ENCODE measurements around the gene SPATC1L.

Gene SPATC1L

GRCh38 chr21:46211786-46212720, 27.8 kb upstream of the SPATC1L start:
- Histone ChIP-seq H3K4me3 (ENCODE audit: low read length) (no peak overlapping the region), H3K27me3 (ENCODE audit: control insufficient read depth, insufficient read depth, low read length) (no peaks in the 10 kb centered on the region), H3K27ac (ENCODE audit: low read depth, low read length) (no peak overlapping the region), H3K36me3 (ENCODE audit: control insufficient read depth, insufficient read depth, low read length) (peaks cover 32% of the 10 kb centered on the region), H3K9ac (ENCODE audit: low read length) (no peak overlapping the region), H3K4me1 (ENCODE audit: control insufficient read depth, insufficient read depth, low read length) (no peaks in the 10 kb centered on the region)

GRCh38 chr21:46211376-46211775, 27.1 kb upstream of the SPATC1L start:
- Histone ChIP-seq H3K9ac (ENCODE audit: low read length) (no peak overlapping the region), H3K36me3 (ENCODE audit: control insufficient read depth, insufficient read depth, low read length) (peaks cover 36% of the 10 kb centered on the region), H3K27ac (ENCODE audit: low read depth, low read length) (no peak overlapping the region)

GRCh38 chr21:46210378-46211136, 26.3 kb upstream of the SPATC1L start:
- Histone ChIP-seq H3K9ac (ENCODE audit: low read length) (no peak overlapping the region), H3K4me3 (ENCODE audit: low read length) (no peak overlapping the region), H3K27me3 (ENCODE audit: control insufficient read depth, insufficient read depth, low read length) (no peaks in the 10 kb centered on the region), H3K27ac (ENCODE audit: low read depth, low read length) (no peak overlapping the region), H3K36me3 (ENCODE audit: control insufficient read depth, insufficient read depth, low read length) (peaks cover 35% of the 10 kb centered on the region), H3K4me1 (ENCODE audit: control insufficient read depth, insufficient read depth, low read length) (no peaks in the 10 kb centered on the region)

More at GRCh38 chr21:46211376-46211775, 27.1 kb upstream of the SPATC1L start:
- no peak overlapping the region for H3K4me3 ChIP-seq (ENCODE audit: low read length)
- H3K4me1 ChIP-seq (ENCODE audit: control insufficient read depth, insufficient read depth, low read length), result no peaks in the 10 kb centered on the region
- no peaks in the 10 kb centered on the region for H3K27me3 ChIP-seq (ENCODE audit: control insufficient read depth, insufficient read depth, low read length)

DNA sequence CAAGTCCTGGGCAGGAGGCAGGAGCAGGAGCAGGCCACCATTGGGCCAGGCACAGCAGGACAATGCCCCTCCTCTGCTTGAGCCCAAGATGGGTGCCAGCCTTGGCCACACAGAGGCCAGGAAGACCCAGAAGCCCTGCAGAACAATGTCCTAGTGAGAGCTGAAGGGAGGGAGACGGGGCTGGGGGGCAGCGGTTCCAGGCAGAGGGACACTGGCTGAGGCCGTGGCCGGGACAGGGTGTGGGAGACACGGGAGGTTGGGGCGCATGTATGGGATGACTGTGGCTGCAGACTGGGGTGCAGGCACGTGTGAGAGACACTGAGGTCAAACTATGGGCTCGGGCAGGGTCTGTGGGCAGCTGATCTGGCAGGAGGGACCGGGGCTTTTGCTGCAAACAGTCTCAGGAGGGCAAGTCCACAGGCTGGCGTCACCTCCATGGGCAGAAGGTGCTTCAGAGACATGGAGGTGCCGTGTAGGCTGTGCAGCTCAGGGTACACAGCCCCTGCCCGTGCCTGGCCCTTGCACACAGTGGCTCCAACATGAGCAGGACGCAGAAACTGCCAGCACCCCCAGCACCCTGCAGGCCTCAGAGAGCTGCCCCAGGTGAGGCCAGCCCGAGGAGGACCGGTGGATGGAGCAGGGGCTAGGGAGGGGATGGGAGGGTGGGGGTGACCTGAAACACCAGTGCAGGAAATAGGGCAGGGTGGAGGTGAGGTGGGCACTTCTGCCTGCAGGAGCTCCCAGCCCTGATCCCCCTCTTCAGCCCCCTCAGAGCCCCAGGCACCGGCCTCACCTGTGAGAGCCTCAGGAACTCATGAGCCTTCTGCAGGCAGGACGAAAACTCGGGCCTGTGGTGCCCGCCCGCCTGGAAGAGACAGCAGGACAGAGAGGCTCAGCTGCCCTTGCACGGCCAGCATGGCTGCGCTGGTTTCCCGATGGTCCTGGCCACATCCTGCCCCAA, 24.8 kb upstream of the SPATC1L start:
- Histone ChIP-seq H3K4me3 (ENCODE audit: low read length) (no peak overlapping the region), H3K27me3 (ENCODE audit: control insufficient read depth, insufficient read depth, low read length) (no peaks in the 10 kb centered on the region), H3K4me1 (ENCODE audit: control insufficient read depth, insufficient read depth, low read length) (no peaks in the 10 kb centered on the region), H3K36me3 (ENCODE audit: control insufficient read depth, insufficient read depth, low read length) (peaks cover 35% of the 10 kb centered on the region), H3K27ac (ENCODE audit: low read depth, low read length) (no peak overlapping the region), H3K9ac (ENCODE audit: low read length) (no peak overlapping the region)

DNA sequence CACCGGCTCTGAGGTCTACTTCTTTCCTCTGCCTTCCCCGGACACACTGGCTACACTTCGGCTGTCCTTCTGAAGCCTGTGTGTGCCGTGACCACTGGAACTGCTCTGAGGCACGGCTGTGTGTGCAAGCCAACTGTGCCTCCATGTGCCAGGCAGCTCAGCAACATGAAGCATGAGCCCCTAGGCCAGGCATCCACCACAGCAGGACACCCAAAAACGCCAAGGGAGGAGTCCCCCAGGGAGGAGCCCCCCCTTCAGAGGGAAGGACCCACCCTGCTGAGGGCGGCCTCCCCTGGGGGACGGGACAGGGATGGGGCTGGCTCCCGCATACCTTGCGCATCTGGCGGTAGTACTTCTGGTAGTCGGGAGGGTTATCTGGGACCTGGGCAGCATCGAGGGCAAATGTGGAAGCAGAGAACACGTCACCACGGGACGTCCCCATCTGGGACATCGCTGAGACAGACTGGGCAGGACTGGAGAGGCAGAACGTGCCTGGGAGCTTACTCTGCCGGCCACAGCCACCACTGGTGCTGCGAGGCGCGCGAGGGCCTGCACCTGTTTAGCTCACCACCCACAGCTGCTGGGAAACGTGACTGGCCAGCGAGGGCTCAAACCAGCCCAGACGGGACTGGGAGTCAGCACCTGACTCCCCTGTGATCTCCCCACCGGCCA, 23.8 kb upstream of the SPATC1L start:
- Histone ChIP-seq H3K4me1 (ENCODE audit: control insufficient read depth, insufficient read depth, low read length) (no peaks in the 10 kb centered on the region), H3K36me3 (ENCODE audit: control insufficient read depth, insufficient read depth, low read length) (peaks cover 31% of the 10 kb centered on the region), H3K4me3 (ENCODE audit: low read length) (no peak overlapping the region), H3K27ac (ENCODE audit: low read depth, low read length) (no peak overlapping the region), H3K9ac (ENCODE audit: low read length) (no peak overlapping the region), H3K27me3 (ENCODE audit: control insufficient read depth, insufficient read depth, low read length) (no peaks in the 10 kb centered on the region)

GRCh38 chr21:46207006-46207919, 23.0 kb upstream of the SPATC1L start:
- no peaks in the 10 kb centered on the region for H3K4me1 ChIP-seq (ENCODE audit: control insufficient read depth, insufficient read depth, low read length)
- H3K4me3 ChIP-seq (ENCODE audit: low read length), result no peak overlapping the region
- no peak overlapping the region for H3K9ac ChIP-seq (ENCODE audit: low read length)
- H3K27ac ChIP-seq (ENCODE audit: low read depth, low read length), result no peak overlapping the region
- no peaks in the 10 kb centered on the region for H3K27me3 ChIP-seq (ENCODE audit: control insufficient read depth, insufficient read depth, low read length)
- peaks cover 25% of the 10 kb centered on the region for H3K36me3 ChIP-seq (ENCODE audit: control insufficient read depth, insufficient read depth, low read length)

DNA sequence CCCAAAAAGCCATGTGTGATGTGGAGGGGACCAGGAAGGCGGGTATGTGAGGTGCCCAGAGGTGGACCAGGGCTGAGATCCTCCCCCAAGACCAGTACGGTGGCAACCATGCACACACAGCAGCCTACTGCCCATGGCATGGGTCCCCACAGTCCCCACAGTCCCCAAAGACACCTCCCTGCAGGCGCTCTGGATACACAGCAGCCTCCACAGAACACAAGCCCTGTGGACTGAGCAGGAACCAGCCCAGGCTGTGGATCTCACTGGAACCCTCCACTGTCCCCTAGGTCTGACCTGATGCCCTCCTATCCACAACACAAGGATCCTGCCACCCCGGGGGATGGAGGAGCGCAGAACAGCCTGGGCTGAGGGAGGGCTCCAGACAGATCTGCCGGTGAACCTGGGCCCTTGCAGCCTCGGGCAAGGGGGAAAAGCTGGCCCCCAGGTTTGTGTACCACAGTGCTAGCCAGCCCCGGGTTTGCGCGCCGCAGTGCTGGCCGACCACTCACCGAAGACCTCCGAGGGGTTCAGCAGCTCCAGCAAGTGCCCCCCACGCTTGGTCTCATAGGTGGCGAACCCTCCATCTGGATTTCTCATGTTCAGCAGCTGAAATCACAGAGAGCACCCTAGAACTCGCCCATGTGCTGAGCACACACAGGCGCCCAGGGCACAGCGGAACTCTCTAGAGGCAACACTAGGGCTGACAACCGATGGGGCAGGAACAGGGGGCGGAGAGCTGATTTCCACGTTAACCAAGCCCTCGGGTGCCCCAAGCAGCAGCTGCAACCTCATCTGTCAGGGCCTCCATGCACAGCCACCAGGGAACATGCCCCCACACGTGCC, 22.1 kb upstream of the SPATC1L start:
- Histone ChIP-seq H3K4me3 (ENCODE audit: low read length) (no peak overlapping the region), H3K9ac (ENCODE audit: low read length) (no peak overlapping the region), H3K27ac (ENCODE audit: low read depth, low read length) (no peak overlapping the region), H3K36me3 (ENCODE audit: control insufficient read depth, insufficient read depth, low read length) (peaks cover 25% of the 10 kb centered on the region), H3K4me1 (ENCODE audit: control insufficient read depth, insufficient read depth, low read length) (no peaks in the 10 kb centered on the region), H3K27me3 (ENCODE audit: control insufficient read depth, insufficient read depth, low read length) (no peaks in the 10 kb centered on the region)

DNA sequence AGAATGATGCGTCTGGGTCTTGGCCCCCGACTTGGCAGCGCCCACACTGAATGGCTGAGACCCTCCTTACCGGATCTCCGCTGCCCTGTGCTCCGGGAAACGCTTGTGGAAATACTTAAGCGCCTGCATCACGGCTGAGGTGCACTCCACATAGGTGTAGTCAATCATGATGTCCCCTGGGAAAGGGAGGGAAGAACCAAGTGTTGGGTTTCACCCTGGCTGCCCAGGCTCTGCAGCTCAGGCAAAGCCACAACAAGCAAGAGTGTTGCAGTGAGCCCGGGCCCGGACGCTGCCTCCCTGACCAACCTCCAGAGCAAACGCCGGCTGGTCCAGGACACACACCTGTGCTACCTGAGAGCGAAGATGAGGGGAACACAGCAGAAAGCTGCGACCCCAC, 21.5 kb upstream of the SPATC1L start:
- H3K36me3 ChIP-seq (ENCODE audit: control insufficient read depth, insufficient read depth, low read length), result peaks cover 25% of the 10 kb centered on the region
- no peak overlapping the region for H3K27ac ChIP-seq (ENCODE audit: low read depth, low read length)
- H3K4me1 ChIP-seq (ENCODE audit: control insufficient read depth, insufficient read depth, low read length), result no peaks in the 10 kb centered on the region

DNA sequence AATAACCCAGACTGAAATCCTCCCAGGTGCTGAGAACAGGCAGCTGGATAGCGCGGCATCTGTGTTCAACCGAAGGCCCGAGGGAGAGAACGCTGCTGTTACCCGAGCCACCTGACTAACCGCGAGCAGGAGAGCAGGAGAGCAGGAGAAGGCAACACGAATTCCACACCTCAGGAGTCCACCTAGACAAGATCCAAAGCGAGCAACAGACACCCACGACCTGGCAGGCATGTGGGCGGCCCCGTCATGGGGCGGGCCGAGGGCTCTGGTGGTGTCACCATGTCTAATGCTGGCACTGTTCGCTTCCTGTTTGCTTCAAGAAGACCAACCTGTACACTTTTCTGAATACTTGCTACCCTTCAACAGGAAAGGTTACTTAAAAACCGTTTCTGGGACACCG, 20.9 kb upstream of the SPATC1L start:
- H3K27ac ChIP-seq (ENCODE audit: low read depth, low read length), result no peak overlapping the region
- H3K27me3 ChIP-seq (ENCODE audit: control insufficient read depth, insufficient read depth, low read length), result no peaks in the 10 kb centered on the region
- H3K4me1 ChIP-seq (ENCODE audit: control insufficient read depth, insufficient read depth, low read length), result no peaks in the 10 kb centered on the region
- H3K4me3 ChIP-seq (ENCODE audit: low read length), result no peak overlapping the region
- H3K36me3 ChIP-seq (ENCODE audit: control insufficient read depth, insufficient read depth, low read length), result peaks cover 25% of the 10 kb centered on the region
- no peak overlapping the region for H3K9ac ChIP-seq (ENCODE audit: low read length)

More for the DNA sequence above, 21.5 kb upstream of the SPATC1L start:
- Histone ChIP-seq H3K9ac (ENCODE audit: low read length) (no peak overlapping the region), H3K27me3 (ENCODE audit: control insufficient read depth, insufficient read depth, low read length) (no peaks in the 10 kb centered on the region), H3K4me3 (ENCODE audit: low read length) (no peak overlapping the region)

- Histone ChIP-seq H3K36me3 (ENCODE audit: control insufficient read depth, insufficient read depth, low read length) (peaks cover 22% of the 10 kb centered on the region), H3K27ac (ENCODE audit: low read depth, low read length) (no peak overlapping the region)
Measured at GRCh38 chr21:46203203-46203600, 18.9 kb upstream of the SPATC1L start.

More at GRCh38 chr21:46203203-46203600, 18.9 kb upstream of the SPATC1L start:
- no peaks in the 10 kb centered on the region for H3K4me1 ChIP-seq (ENCODE audit: control insufficient read depth, insufficient read depth, low read length)
- no peak overlapping the region for H3K4me3 ChIP-seq (ENCODE audit: low read length)
- H3K27me3 ChIP-seq (ENCODE audit: control insufficient read depth, insufficient read depth, low read length), result no peaks in the 10 kb centered on the region
- no peak overlapping the region for H3K9ac ChIP-seq (ENCODE audit: low read length)

All from rectal smooth muscle tissue (tissue), 1 donor.